Stimulated activated CD8-positive, alpha-beta memory T cell treated with anti-CD3 and anti-CD28 coated beads, Interleukin-2, amount 100 ng/mL, for 1 hour (primary cell): Measurements from ENCODE around the gene ATP6V0A1.
"Not testable (repeated sequence)": the region's sequence is repeated elsewhere in the genome, so short reads cannot be mapped to it uniquely, and the experiment has no call there.

Experiments
- DNase-seq, 2 donors: peaks; one replicate each; pipeline ENCODE4 v3.0.0-alpha.2; 2020; ENCODE audit warnings: low read depth in 2 of 2

ATP6V0A1 gene

DNA sequence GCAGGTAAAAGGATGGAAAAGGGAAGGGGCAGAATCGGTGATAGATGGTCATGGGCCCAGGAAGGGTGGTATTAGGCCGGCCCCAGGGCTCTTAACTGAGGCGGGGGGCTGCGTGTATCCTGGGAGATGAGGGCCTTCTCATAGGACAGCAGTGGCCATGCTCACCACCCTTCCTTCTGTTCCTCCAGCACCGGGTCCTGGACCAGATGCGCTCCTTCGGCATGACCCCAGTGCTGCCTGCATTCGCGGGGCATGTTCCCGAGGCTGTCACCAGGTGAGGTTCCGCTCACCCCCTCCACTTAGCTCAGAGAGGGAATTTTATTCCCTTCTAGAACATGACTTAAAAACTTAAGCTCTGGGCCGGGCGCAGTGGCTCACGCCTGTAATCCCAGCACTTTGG is 79.8 kb downstream of the ATP6V0A1 start:
- no peak for DNase-seq

DNA sequence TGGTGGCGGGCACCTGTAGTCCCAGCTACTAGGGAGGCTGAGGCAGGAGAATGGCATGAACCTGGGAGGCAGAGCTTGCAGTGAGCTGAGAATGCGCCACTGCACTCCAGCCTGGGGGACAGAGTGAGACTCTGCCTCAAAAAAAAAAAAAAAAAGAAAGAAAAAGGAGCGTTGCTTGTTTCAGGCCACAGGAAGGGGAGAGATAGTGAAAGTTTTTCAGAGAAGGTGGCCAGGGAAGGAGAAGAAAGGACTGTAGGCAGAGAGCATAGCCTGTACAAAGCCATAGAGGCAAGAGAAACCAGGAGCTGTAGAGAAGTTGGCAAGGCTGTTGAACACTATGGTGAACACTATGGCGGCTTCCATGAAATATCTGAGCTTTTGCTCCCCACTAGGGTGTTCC is 81.9 kb downstream of the ATP6V0A1 start:
- DNase-seq = not testable (repeated sequence)

DNA sequence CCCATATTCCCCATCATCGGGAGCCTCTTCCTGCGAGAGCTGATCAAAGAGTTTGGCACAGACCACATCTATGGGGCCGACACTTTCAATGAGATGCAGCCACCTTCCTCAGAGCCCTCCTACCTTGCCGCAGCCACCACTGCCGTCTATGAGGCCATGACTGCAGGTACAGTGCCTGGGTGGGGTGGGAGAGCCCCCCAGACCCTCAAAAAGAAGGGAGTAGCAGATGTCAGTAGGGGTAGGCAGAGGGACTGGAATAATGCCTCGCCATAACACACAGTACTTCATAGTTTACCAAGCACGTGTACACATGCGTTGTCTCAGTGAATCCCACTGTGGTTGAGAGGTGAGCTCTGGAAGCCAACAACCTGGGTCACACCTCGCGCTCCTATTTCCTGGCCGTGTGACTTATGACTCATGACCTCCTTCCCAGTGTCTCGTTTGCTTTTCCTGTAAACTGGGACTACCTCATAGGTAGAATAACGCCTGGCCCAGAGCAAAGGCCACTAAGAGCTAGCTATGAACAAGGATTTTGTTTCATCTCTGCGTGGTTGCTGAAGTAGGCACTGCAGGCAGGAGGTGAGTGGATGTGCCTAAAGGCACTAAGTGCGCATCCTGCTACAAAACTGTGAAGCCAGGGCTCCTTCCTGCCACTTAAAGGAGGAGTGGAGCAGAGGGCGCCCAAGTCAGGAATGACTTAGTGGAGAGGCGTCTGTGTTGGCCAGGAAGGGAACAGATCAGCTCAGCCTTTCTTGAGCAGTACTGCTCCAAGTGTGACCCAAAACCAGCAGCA is 82.6 kb downstream of the ATP6V0A1 start:
- DNase-seq = no peak

DNA sequence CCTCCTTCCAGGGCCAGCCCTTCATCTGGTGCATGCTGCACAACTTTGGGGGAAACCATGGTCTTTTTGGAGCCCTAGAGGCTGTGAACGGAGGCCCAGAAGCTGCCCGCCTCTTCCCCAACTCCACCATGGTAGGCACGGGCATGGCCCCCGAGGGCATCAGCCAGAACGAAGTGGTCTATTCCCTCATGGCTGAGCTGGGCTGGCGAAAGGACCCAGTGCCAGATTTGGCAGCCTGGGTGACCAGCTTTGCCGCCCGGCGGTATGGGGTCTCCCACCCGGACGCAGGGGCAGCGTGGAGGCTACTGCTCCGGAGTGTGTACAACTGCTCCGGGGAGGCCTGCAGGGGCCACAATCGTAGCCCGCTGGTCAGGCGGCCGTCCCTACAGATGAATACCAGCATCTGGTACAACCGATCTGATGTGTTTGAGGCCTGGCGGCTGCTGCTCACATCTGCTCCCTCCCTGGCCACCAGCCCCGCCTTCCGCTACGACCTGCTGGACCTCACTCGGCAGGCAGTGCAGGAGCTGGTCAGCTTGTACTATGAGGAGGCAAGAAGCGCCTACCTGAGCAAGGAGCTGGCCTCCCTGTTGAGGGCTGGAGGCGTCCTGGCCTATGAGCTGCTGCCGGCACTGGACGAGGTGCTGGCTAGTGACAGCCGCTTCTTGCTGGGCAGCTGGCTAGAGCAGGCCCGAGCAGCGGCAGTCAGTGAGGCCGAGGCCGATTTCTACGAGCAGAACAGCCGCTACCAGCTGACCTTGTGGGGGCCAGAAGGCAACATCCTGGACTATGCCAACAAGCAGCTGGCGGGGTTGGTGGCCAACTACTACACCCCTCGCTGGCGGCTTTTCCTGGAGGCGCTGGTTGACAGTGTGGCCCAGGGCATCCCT is 84.8 kb downstream of the ATP6V0A1 start:
- DNase-seq = no peak

DNA sequence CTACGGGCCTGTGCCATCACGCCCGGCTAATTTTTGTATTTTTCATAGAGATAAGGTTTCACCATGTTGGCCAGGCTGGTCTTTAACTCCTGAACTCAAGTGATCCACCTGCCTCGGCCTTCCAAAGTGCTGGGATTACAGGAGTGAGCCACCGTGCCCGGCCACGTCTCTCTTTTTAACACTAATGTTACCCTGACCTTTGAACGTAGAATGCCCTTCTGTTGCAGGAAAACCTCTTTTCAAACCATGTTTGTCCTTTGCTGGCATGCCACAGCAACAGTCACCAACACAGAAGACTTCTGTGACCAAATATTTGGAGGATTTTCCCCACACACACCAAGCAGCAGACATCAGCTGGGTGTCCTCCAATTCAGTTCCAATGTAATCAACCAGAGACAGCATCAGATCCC is 86.2 kb downstream of the ATP6V0A1 start:
- DNase-seq = no peak

- DNase-seq = not testable (repeated sequence)
Measured at GRCh38 chr17:42545755-42546505, 87.3 kb downstream of the ATP6V0A1 start.

GRCh38 chr17:42547001-42547461 is 88.4 kb downstream of the ATP6V0A1 start:
- no peak for DNase-seq

GRCh38 chr17:42547698-42548069 is 89.0 kb downstream of the ATP6V0A1 start:
- DNase-seq = no peak

DNA sequence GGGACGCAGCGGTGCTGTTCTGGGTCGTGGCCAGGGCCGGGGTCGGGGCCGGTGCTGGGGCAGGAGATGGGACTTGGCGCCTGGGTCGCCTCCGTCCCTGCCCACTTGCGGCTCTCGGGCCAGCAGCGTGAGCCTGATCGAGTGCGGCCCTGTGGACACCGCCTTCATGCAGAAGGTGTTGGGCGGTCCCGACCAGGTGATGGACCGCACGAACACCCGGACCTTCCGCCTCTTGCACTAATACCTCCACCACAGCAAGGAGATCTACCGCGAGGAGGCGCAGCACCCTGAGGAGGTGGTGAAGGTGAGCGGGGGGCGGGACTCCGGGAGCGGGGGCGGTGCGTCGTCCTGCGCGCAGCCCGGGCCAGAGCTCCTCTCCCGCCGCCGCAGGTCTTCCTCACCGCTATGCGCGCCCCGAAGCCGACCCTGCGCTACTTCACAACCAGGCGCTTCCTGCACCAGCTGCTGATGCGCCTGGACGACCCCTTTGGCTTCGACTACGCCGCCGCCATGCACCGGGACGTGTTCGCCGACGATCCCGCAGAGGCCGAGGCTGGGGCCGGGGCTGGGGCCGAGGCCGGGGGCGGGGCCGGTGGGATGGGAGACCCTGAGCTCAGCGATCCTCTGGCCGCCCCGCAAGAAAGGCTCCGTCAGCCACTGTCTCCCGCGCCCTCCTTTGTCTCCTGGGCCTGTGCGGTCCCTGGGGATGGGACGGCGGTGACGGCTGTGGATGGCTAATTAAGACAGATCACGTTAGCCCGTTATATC is 89.6 kb downstream of the ATP6V0A1 start:
- DNase-seq = peak; percentile 48 to 59

DNA sequence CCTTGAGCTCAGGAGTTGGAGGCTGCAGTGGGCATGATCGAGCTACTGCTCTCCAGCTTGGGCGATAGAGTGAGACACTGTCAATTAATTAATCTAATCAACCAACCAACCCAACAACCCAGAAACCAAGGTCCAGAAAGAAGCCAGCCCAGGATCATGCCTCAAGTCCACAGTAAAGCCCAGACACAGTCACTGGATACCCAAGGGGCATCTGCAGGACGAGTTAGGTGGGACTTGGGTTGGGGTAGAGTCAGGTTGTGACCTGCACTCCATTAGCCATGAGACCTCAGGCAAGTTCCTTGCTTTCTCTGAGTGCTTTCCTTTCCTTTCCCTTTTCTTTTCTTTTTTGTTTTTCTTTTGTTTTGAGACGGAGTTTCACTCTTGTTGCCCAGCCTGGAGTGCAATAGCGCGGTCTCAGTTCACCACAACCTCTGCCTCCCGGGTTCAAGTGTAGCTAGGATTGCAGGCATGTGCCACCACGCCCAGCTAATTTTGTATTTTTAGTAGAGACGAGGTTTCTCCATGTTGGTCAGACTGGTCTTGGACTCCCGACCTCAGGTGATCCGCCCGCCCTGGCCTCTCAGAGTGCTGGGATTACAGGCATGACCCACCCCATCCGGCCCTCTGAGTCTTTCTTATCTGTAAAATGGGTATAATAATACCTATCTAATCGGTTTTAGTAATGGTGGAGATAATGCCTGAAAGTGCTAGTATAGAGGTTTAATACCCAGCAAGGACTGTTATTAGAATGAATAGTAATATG is 90.5 kb downstream of the ATP6V0A1 start:
- no peak for DNase-seq

DNA sequence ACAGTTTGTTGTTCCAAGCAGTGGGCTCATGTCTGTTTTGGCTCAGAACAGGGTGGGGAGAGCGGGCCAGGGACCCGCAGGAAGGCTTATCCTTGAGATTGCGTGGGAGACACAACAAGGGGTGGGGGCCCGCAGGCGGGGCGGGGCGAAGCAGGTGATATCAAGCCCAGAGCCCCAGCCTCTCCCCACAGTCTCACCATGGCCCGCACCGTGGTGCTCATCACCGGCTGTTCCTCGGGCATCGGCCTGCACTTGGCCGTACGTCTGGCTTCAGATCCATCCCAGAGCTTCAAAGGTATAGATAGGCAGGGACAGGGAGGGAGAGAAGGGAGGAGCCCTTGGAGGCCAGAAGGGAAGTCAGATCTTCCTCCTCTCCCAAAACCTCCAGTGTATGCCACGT is 94.1 kb downstream of the ATP6V0A1 start, which contains the start of gene HSD17B1:
HSD17B1 (plus strand) TSS at position 188 of the 400 bp plus-strand sequence; CDS start at position 199, 11 bp downstream.
- not testable (repeated sequence) for DNase-seq

GRCh38 chr17:42553161-42553818 is 94.6 kb downstream of the ATP6V0A1 start:
- DNase-seq = no peak

DNA sequence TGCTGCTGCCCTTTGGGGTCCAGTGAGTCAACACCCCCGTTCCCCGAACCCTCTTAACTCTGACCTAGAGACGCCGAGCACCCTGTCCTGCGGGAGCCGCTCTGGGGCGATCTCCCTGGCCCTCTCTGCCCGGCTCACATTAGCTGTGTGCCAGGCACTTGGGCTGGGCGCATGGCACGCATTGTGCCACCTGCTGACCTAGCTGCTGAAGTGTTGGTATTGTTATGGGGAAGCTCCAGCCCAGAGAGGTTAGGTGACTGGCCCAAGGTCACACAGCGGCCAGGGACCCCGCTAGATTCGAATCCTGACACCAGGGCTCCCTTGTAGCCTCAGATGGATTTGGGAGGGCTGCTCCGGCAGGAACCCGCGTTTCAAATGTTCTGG is 95.2 kb downstream of the ATP6V0A1 start:
- DNase-seq = no peak

- DNase-seq = peak; percentile 50
Measured at GRCh38 chr17:42554250-42555121, 95.8 kb downstream of the ATP6V0A1 start.

DNA sequence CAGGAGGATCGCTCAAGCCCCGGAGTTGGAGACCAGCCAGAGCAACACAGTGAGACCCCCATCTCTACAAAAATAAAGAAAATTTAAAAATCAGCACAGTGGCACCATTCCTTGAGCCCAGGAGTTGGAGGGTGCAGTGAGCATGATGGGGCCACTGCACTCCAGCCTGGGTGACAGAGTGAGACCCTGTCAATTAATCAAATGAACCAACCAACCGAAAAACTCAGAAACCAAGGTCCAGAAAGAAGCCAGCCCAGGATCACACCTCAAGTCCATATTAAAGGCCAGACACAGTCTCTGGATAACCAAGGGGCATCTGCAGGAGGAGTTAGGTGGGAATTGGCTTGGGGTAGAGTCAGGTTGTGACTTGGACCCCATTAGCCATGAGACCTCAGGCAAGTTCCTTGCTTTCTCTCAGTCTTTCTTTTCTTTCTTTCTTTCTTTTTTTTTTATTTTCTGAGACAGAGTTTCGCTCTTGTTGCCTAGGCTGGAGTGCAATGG is 96.5 kb downstream of the ATP6V0A1 start:
- no peak for DNase-seq

GRCh38 chr17:42555961-42556617 is 97.4 kb downstream of the ATP6V0A1 start:
- DNase-seq = not testable (repeated sequence)

- DNase-seq = no peak
Measured at GRCh38 chr17:42559075-42559474, 100.4 kb downstream of the ATP6V0A1 start.

DNA sequence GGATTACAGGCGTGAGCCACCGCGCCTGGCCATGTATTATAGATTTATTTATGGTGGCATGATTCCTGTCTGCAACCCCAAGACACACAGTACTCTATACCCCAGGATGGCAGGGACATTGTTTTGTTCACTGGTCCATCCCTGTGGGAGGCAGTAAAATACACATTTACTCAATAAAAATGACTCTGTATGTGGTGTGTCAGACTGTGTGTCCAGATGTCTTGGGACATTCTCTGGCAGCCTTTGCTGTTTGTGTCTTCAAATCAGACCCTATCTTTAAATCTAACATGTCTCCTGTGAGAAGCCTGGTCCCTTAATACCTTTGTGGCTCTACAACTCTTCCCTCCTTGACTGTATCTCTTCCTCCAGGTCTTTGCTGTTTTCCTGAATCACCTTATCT is 101.6 kb downstream of the ATP6V0A1 start:
- DNase-seq = no peak
